HCEC 1CT (cell line): ENCODE results near the gene ARHGAP26.

ENCODE experiments used
- DNase-seq: peaks from one replicate; pipeline ENCODE4 v3.0.0-alpha.2; 2017

The ARHGAP26 gene

DNA sequence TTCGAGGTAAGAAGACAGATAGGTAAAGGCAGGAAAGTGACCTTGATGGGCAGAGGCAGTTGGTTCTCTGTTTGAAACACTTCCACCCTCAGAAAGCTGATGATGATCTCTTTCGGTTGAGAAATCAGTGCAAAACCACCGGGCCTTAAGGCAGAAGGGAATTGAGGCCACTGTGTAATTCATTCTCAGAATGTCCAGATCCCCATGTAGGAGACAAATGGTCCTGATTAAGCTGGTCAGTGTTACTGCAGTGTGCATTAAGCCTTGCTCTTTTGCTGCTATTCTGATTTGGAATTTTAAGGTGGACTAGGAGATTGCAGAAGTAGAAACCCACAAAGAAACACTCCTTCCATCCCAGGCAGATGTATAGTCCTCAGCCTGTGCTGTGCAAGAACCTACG is 255.2 kb downstream of the ARHGAP26 start:
- DNase-seq, result no peak

DNA sequence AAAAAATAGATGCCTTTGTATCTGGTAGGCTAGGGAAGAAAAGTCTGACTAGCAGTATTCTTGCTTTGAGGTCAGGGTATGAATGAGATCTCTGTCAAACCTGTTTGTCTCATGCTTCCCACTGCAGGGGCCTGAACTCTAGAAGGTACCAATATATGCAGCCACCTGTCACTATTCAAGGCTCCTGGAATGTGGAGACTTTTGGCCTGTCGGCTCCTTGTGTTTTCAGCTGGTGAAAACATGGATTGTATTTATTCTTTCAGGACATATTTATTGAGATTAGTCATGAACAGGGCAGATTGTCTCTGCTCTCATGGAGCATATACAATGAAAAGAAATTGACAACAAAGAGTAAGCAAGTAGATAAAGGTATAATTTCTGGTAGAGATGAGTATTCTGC is 255.8 kb downstream of the ARHGAP26 start:
- DNase-seq, result peak; percentile 38

DNA sequence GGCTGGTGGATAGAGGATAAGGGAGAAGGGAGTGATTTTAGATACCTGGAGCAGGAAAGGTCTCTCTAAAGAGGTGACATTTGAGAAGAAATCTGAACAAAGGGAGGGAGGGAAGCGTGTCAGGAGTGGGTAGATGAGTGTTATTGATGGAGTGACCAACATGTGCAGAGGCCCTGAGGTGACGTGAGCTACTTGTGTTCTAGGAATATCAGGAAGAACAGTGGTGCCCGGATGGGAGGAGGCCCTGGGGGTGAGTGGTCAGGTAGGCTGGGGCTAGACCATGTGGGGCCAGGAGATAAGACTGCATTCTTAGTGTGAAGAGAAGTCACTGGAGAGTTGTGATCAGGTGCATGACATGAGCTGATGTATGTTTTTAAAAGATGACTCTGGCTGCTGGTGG is 256.2 kb downstream of the ARHGAP26 start:
- no peak for DNase-seq

DNA sequence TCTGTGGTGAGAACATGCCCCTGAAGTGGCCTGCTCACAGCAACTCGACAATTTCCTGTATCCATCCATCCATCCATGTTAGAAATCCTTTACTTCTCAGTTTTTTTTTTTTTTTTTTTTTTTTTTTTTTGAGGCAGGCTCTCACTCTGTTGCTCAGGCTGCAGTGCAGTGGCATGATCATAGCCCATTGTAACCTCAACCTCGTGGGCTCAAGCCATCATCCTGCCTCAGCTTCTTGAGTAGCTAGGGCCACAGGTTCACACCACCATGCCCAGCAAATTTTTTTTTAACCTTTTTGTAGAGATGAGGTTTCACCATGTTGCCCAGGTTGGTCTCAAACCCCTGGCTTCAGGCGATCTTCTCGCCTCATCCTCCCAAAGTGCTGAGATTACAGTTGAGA is 259.1 kb downstream of the ARHGAP26 start:
- DNase-seq, result no peak

DNA sequence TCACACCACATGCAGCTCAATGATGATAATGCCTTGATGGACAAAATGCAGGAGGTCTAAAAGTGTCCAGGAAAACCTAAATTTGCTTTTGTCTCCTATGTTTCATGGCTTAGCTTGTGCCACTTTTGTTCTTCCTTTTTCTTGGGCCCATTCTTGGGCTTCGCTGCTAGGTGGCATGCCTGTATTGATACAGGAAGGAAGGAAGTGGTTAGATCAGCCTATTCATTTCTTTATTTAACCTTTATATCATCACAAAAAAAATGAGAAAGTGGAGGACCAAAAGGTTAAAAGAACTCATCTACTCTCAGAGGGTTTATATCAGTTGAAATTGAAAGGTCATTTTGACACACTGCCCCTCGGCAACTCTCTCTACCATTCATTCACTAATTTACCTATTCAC is 260.2 kb downstream of the ARHGAP26 start:
- DNase-seq, result no peak

DNA sequence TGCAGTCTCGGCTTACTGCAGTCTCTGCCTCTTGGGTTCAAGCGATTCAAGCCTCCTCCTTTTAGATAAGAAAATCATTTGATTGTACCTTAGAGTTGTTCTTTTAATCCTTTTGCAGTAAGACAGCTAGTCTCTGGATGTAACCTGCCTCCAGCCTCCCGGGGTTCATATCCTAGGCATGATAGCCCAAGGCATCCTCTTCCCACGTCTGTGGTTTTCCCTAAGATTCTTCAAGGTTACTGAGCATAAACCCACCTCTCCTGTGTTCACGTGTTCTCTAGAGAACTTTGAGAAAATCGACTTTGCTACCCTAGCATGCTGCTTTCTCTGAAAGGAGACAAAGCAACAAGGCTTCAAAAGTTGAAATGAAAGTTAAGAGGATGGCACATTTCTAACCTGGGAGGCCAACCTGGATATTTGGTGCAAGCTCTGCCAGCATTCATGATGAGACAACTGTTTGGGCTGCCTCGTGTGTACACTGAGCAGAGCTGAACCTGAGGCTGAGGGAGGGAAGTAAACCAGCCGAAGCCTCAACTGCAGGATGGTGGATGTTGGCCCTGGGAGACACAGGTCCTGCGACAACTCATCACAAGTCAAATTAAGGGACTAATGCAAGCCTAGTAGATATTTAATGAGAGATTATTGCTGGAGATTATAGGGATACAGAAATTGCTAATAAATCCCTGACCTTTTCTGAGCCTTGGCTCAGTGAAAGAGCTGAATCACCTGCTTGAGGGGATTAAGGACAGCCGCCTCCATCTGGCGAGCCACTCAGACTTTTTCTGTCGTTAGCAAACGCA is 261.8 kb downstream of the ARHGAP26 start:
- DNase-seq, result no peak

DNA sequence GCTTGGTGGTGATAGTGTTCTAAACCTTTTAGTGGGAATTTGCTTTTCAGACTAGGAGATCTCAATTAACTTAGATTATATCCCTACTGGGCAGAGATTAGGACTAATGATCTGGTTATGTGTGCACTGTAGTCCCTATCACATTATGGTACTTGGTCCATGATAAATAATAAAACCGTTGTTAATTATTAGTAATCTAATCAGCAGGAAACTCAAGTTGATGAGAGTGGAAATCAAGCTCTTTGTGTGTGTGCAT is 262.3 kb downstream of the ARHGAP26 start:
- no peak for DNase-seq

DNA sequence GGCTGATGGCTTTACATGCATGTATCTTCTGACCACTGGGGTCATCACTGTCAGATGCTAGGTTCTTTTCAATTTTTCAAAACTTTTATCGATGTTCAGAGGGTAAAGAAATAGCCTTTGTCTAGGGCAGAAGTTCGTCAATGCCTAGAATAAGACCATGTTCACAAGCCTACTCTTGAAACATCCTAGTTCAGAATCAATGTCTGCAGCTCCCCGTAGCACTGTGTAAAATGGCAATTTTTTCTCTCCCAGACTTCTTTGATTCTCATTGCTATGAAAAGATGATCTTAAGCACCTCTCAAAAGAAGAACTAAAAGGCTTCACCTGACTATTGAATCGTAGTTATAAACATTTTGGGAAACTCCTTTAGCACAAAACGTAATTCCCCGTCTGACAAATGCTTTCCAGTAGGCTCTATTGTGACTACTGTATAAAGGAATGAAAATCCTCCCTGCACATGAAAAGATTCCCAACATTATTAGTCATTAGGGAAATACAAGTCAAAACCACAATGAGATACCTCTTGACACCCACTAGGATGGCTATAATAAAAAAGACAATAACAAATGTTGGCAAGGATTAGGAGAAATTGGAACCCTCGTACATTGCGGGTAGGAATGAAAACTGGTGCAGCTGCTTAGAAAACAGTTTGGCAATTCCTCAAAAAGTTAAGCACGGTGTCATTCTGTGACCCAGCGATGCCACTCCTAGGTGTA is 263.5 kb downstream of the ARHGAP26 start:
- DNase-seq, result peak; percentile 94

DNA sequence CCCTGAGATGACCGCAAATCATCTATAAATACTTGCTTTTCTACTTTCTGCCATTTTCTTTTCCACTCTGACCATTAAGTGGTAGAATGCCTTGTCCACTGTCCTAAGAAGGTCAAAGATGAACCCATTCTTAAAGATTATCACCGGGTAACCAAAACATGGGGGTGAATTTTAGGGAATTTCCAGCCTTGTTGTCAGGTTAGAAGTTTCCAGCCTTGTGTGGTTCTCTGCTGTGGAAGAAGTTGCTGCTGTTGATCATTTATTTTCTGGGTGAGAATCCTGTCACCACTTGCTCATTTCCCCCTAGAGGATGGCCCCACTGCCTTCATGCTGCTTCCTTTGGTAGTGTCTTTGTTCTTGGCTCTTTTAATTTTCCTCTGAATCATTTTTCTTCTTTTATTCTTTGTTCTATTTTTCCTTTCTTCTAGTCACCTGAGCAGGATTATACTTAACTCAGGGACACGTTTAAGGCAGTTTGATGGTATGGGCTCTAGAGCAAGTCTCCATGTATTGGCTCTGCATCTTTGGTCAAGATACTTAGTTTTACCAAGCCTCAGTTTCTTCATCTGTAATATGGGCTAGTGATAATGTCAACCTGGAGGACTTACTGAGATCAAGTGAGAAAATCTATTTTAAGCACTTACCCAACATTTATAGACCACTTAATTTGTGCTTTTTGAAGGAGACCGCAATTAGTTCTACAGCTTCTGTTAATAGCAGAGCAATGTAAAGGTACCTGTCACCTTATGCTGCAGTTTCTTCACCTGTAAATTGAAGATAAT is 266.2 kb downstream of the ARHGAP26 start:
- no peak for DNase-seq

DNA sequence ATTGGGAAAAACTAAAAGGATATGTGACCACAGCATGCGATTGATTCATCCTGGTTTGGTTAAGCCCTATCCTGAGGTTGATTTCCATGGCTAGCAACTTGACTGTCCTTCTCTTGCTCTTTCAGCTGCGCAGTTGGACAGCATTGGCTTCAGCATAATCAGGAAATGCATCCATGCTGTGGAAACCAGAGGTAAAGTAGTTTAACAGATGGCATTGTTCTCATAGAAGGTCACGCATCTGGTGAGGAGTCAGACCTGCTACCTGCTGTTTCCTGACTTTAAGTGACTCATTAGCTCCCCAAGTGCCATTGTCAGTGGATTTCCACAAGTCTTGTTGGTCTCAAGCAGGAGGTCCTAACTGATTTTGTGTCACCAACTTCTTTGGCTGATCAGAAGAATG is 266.9 kb downstream of the ARHGAP26 start:
- DNase-seq, result no peak

DNA sequence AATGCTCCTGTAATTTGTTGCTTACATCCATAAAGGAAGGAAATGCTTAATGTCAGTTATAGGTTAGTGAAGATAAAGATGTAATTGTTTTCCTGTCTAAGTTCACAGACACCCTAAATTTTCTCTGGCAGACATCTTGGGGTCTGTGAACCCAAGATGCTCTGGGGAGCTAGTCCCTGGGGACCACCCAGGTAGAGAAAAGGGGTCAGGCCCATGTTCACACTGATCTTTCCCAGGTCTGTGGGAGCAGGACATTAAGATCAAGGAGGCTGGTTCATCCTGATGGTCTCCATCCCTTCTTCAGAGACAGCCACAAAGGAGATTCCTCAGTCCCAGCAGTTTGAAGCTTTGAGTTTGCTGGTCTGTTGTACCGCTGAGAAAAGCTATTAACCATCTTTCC is 267.5 kb downstream of the ARHGAP26 start:
- no peak for DNase-seq

DNA sequence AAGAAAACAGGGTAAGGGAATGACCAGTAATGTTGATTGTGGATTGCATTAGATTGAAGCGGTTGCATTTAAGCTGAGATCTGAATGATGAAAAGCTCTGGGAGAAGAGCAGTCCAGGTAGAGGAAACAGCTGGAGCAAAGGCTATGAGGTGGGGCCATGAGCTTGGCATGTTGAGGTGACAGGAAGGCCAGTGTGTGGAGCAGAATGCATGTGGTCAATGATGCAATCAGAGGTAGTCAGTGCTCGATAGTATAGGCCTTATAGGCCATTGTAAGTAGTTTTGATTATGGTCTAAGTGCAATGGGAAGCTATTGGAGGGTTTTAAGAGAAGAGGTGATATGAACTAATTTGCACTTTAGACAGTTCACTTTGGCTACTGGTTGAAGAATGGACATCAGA is 270.4 kb downstream of the ARHGAP26 start:
- DNase-seq, result no peak

DNA sequence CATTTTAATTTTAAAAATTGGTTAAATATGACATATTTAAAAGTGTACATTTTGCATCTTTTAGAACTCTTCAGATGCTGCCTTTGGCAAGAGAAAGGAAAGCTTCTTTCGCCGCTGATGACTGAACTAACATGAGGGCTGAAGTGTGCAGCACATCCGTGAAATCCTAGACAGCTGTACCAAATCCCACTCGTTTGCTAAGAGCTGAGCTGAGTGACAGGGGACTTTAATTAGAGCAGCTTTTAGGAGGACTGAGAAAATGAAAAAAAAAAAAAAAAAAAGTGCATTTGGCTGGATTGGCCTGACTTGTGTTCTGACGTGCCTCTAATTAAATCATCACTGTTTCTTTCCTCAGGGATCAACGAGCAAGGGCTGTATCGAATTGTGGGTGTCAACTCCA is 271.3 kb downstream of the ARHGAP26 start:
- DNase-seq, result no peak

DNA sequence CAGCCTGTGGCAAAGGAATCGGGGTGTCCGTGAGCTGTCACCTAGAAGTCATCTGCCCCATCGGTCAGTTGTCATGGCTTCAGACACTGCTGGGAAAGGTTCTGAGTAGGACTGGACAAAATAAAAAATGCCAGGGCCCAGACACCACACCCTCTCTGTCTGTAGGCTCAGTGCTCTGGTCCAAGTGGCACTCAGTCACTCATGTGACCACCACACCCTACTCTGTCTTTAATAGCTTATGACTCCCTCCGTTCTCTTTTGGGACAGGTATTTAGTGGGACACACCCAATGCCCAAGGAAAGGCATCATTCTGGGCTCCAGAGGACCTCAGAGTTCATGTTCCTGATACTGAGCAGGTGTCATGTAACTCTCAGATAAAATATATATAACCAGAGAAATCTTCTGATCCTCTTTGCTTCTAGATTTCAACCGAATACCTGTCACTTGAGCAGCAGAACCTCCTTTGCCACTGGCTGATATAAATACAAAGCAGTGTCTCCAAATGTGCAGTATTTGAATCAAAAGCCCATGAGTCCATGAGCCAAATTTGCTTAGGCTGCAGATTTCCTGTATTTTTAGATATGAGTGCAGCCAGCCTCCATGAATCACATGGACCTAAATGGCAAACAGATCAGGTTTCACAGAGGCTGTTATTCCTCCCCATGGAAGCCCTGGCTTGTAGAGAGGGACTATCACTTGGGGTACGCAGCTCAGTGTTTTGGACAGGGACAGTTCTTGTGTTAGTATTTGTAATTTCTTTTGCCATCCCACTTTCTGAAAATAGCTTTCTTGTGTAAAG is 272.0 kb downstream of the ARHGAP26 start:
- DNase-seq, result no peak

DNA sequence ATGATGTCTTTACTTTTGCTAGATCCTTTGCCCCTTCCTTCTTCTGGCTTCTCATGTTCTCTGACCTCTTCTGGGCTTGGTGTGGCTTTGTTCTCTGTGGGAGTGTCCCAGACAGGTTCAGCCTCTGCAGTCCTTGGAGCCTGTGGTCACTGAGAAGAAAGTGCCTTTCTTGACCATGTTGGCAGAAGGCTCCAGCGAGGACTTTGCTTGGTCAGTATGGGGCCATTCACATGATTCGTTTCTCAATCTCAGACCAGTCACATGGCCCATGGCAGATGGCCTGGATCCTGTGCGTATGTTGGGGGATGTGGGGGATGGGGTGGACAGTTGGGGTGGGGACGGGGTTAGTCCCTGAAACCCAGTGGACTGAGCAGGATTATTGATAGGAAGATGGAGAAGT is 274.1 kb downstream of the ARHGAP26 start:
- no peak for DNase-seq

DNA sequence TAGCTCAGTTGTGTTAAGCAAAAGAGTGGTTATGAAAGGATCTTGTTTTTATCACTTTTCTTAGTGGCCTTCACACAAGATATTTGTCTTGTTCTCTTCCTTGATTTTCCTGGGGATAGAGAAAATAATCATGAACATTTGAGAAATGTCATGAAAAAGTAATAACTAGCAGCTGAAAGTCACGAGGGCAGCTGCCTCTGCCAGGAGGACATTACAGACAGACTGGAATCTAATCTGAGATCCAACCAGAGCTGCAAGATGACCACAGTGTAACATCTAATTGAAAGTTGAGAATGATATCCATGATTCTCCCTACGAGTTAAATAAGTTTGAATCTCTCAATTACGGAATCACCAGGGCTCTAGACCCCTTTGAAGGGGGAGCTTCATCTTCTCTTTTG is 274.9 kb downstream of the ARHGAP26 start:
- no peak for DNase-seq

DNA sequence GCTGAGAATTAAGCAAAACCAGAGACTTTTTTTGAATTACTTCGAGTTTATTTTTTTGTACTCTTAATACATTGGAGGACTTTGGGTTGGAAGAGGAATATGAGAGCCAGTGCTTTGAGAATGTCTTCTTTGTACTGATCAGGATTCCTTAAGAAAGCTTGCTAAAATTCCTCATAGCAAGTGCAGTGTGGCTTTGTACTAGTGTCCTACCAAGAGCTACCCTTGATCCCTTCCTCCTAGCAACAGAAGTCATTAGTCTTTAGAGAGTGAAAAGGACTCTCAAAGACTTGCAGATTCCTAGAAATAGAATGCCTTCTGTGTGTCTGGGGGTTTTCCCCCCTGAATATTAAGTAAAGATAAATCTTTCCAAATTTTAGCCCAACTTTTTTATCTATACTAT is 276.1 kb downstream of the ARHGAP26 start:
- DNase-seq, result no peak

DNA sequence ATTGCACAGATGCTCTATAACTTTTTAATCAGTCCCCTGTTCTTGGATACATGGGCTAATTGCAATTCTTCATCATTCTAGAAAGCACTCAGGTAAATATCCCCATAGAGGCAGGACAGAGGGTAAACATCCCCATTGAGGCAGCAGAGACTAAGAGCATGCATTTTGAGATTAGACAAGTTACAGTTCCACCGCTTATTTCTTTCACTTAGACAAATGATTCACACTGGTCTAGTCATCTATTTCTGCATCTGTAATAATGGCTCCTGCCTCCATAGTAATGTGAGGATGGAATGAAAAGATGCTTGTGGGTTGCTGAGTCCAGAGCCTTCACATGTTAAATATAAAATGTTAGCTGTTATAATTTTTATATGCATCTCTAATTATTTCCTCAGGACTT is 276.9 kb downstream of the ARHGAP26 start:
- no peak for DNase-seq

DNA sequence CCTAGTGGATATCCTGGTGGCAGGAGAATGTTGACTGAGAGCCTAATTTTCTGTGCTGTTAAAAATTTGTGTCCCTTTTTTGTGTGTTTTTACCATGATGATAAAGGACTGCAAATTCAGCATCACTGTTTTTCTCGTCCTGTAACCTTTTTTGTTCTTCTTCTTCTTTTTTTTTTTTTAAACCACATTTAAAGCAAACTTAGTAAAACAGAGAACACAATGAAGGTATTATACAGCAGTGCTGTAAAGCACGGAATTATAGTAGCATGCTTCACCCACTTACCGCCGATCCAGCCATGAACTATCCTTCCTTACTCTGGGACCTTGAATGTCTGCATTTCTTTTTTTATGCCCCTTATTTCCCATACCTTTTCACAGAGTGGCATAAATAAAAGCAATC is 280.0 kb downstream of the ARHGAP26 start:
- DNase-seq, result no peak

DNA sequence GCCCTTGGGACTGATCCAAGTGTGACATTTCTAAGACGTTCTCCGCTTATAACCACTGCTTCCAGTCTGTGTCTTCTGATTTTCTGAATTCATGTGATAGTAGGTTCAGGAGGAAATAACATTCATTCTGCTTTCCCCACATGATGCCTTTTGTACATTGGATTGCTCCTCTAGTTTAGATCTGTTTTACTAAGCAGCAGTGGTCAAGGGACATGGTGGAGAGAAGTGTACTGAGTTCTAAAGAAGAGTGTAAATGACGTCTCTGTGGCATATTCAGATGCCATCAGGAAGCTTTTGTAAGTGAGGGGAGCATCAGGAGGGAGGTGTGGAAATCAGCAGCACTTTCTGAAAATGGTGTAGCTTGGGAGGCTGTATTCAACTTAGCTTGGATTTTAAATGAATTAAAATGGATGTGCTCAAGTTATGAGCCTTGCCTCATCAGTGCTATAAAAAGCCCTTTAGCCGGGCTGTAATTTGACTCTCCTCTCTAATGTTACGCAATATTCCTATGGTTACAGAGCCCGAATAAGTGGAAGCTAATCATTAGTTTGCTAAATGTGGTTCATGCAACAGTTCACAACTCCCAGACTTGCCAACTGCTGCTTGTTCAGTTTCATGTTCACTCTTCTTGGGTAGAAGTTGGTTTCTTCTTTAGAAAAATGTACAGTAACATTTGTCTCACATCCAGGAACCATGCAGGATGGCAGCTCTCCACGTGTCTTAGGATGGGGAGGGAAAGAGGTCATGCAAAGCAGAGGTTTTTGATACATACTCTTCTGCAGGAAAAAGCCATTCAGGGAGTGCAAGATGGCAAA is 281.3 kb downstream of the ARHGAP26 start:
- peak; percentile 90 for DNase-seq

DNA sequence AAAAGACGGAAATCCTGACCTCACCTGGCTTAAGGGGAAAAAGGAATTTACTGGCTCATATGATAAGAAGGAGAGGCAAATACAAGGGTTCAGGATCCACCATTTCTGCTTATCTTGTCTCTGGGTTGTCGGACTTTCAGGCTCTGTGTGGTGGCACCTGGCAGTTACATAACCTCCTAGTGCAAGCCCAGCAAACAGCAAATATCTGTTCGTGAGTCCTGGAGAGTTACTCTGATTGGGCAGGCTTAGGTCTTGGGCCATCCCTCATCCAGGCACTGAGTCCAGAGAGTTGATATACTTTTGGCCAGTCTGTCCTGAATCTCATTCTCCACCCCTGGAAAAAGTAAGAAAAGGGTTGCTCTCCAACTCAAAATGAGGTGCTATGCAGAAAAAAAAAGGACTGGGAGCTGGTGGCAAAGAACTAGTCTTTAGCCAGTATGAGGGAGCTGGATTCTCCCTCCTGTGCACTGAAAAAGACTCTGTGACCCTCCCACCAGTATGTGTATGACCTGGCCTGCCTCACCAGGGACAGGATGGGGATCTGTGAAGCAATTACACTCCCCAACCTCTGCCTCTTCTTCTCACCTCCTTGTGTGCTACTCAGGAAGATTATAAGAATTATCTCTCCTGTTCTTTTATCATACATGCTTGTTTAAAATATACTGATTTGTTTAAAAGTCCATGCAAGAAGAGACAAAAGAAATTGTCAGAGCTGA is 282.9 kb downstream of the ARHGAP26 start:
- DNase-seq, result no peak

DNA sequence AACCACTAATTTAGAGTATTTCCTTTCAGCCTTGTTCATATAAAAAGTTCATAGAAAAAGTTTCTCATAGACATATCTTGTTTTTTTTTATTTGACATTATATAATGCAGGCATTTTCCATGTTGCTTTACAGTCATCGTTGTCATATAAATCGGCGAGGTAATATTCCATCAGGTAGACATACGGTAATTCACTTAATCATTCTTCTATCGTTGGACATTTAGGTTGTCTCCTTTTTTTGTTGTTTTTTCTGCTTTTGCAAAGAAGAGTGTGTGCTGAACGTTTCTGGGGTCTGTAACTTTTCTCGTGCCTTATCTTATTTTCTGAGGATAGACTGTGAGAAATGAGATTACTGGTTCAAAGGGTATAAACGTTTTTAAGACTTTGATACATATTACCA is 283.6 kb downstream of the ARHGAP26 start:
- DNase-seq, result no peak
